Ectodermal cell (in vitro differentiated cells): ENCODE data around the gene BARD1. TPM values are rescaled to one million over a fixed set of nuclear protein-coding genes. Genes with fewer than 3 reads are reported as not detected.

Experiments
- H3K27ac ChIP-seq: 2 replicates; pipeline ENCODE4 v1.7.0; 2013; ENCODE audit warnings: mild to moderate bottlenecking, low read depth, low read length; ENCODE audit not compliant: insufficient read depth, poor library complexity, severe bottlenecking
- H3K27me3 ChIP-seq: 2 replicates; pipeline ENCODE4 v1.7.0; 2013; ENCODE audit warnings: mild to moderate bottlenecking, low read length; ENCODE audit not compliant: insufficient read depth, control insufficient read depth, poor library complexity, severe bottlenecking
- H3K36me3 ChIP-seq: one replicate; pipeline ENCODE4 v1.7.0; 2013; ENCODE audit warnings: low read length; ENCODE audit not compliant: control insufficient read depth, insufficient read depth
- H3K4me1 ChIP-seq: one replicate; pipeline ENCODE4 v1.7.0; 2013; ENCODE audit warnings: low read length; ENCODE audit not compliant: control insufficient read depth, insufficient read depth
- H3K4me3 ChIP-seq: 2 replicates; pipeline ENCODE4 v1.7.0; 2013; ENCODE audit warnings: low read depth, low read length, control low read depth; ENCODE audit not compliant: insufficient read depth
- H3K9me3 ChIP-seq: 2 replicates; pipeline ENCODE4 v1.7.0; 2013; ENCODE audit warnings: mild to moderate bottlenecking, low read length, moderate library complexity; ENCODE audit not compliant: control insufficient read depth
- WGBS, 2 experiments: methylation state at CpG; one replicate each; pipeline ENCODE4 v1.1.7; 2013; ENCODE audit warnings: missing lambda C conversion rate in 2 of 2; 5-methylcytosine and 5-hydroxymethylcytosine counted together
- polyA plus RNA-seq, 4 experiments: library from polyadenylated mRNA; stranded (reverse); fragments of 50-300 nt; gene quantifications; one replicate each; pipeline ENCODE4 v1.2.3, GENCODE V29; 2013

Gene BARD1
- 16.3 TPM for polyA plus RNA-seq (2013, experiment 1 of 4)
- polyA plus RNA-seq (2013, experiment 2 of 4) = 20.8 TPM
- 15.9 TPM for polyA plus RNA-seq (2013, experiment 3 of 4)
- polyA plus RNA-seq (2013, experiment 4 of 4) = 17.0 TPM

GRCh38 chr2:214808981-214809750 is at the start of gene BARD1:
TSS of gene BARD1 (minus strand) at chr2:214809683. CDS start at chr2:214809569, 114 bp downstream.
- Histone ChIP-seq H3K4me1 (peaks cover 12% of the 10 kb centered on the region), H3K9me3 (no peaks in the 10 kb centered on the region), H3K4me3 (peak within 1 kb of the TSS; percentile 93), H3K27me3 (peaks cover 8% of the 10 kb centered on the region), H3K27ac (peak within 1 kb of the TSS; percentile 88), H3K36me3 (no peaks in the 10 kb centered on the region)
- 0% methylated on average over 76 of the region's 76 CpGs for WGBS, 2 experiments

- H3K27ac ChIP-seq = no peak overlapping the region
- WGBS, 2 experiments = 77 to 79% methylated on average over 3 of the region's 3 CpGs
- H3K4me1 ChIP-seq = no peaks in the 10 kb centered on the region
- no peaks in the 10 kb centered on the region for H3K36me3 ChIP-seq
- H3K27me3 ChIP-seq = no peaks in the 10 kb centered on the region
- no peak overlapping the region for H3K4me3 ChIP-seq
- H3K9me3 ChIP-seq = no peaks in the 10 kb centered on the region
Measured at GRCh38 chr2:214856137-214856536, 46.7 kb upstream of the BARD1 start.

- Histone ChIP-seq H3K27ac (no peak overlapping the region), H3K4me1 (no peaks in the 10 kb centered on the region), H3K4me3 (no peak overlapping the region), H3K36me3 (no peaks in the 10 kb centered on the region), H3K9me3 (no peaks in the 10 kb centered on the region), H3K27me3 (no peaks in the 10 kb centered on the region)
- 91 to 93% methylated on average over 2 of the region's 2 CpGs for WGBS, 2 experiments
Measured at GRCh38 chr2:214853906-214854305, 44.4 kb upstream of the BARD1 start.

- Histone ChIP-seq H3K27me3 (no peaks in the 10 kb centered on the region), H3K4me3 (no peak overlapping the region), H3K36me3 (no peaks in the 10 kb centered on the region), H3K9me3 (no peaks in the 10 kb centered on the region), H3K27ac (no peak overlapping the region), H3K4me1 (no peaks in the 10 kb centered on the region)
- WGBS, 2 experiments = 89 to 95% methylated on average over 1 to 2 of the region's 2 CpGs
Measured at GRCh38 chr2:214843823-214844222, 34.3 kb upstream of the BARD1 start.

GRCh38 chr2:214839464-214839863 is 30.0 kb upstream of the BARD1 start:
- Histone ChIP-seq H3K9me3 (no peaks in the 10 kb centered on the region), H3K4me3 (no peak overlapping the region), H3K36me3 (no peaks in the 10 kb centered on the region), H3K4me1 (no peaks in the 10 kb centered on the region), H3K27ac (no peak overlapping the region), H3K27me3 (no peaks in the 10 kb centered on the region)
- 86% methylated on average over 2 of the region's 2 CpGs for WGBS, 2 experiments

GRCh38 chr2:214837466-214837865 is 28.0 kb upstream of the BARD1 start:
- no peaks in the 10 kb centered on the region for H3K27me3 ChIP-seq
- no peak overlapping the region for H3K27ac ChIP-seq
- no peaks in the 10 kb centered on the region for H3K4me1 ChIP-seq
- H3K36me3 ChIP-seq = no peaks in the 10 kb centered on the region
- no peaks in the 10 kb centered on the region for H3K9me3 ChIP-seq
- no peak overlapping the region for H3K4me3 ChIP-seq

GRCh38 chr2:214836568-214836967 is 27.1 kb upstream of the BARD1 start:
- Histone ChIP-seq H3K27ac (no peak overlapping the region), H3K27me3 (no peaks in the 10 kb centered on the region), H3K36me3 (no peaks in the 10 kb centered on the region), H3K4me1 (no peaks in the 10 kb centered on the region), H3K4me3 (no peak overlapping the region), H3K9me3 (no peaks in the 10 kb centered on the region)

GRCh38 chr2:214830794-214831346 is 21.4 kb upstream of the BARD1 start:
- whole genome bisulfite sequencing, 2 experiments = 60 to 74% methylated on average over 4 of the region's 5 CpGs
- H3K27ac ChIP-seq = no peak overlapping the region
- no peaks in the 10 kb centered on the region for H3K27me3 ChIP-seq
- no peaks in the 10 kb centered on the region for H3K36me3 ChIP-seq
- H3K4me3 ChIP-seq = no peak overlapping the region
- H3K4me1 ChIP-seq = no peaks in the 10 kb centered on the region
- H3K9me3 ChIP-seq = no peaks in the 10 kb centered on the region

GRCh38 chr2:214816008-214816533 is 6.6 kb upstream of the BARD1 start:
- Histone ChIP-seq H3K36me3 (no peaks in the 10 kb centered on the region), H3K4me3 (no peak overlapping the region), H3K27me3 (peaks cover 3% of the 10 kb centered on the region), H3K9me3 (no peaks in the 10 kb centered on the region), H3K27ac (no peak overlapping the region), H3K4me1 (peaks cover 7% of the 10 kb centered on the region)
- WGBS, 2 experiments = 75 to 83% methylated on average over 1 of the region's 1 CpG

- no peaks in the 10 kb centered on the region for H3K36me3 ChIP-seq
- H3K27me3 ChIP-seq = peaks cover 8% of the 10 kb centered on the region
- H3K27ac ChIP-seq = no peak overlapping the region
- H3K4me3 ChIP-seq = no peak overlapping the region
- 91 to 92% methylated on average over 14 of the region's 14 CpGs for WGBS, 2 experiments
- peaks cover 12% of the 10 kb centered on the region for H3K4me1 ChIP-seq
- H3K9me3 ChIP-seq = no peaks in the 10 kb centered on the region
Measured at GRCh38 chr2:214810671-214811070, 1.2 kb upstream of the BARD1 start.
